Measurements from ENCODE around the gene CYB5B. TPM values are rescaled to one million over a fixed set of nuclear protein-coding genes. Genes with fewer than 3 reads are reported as not detected.

CYB5B gene
- total and polyA plus RNA-seq, 4 donors = 38.7 to 86.3 (median 45.8) TPM

- H3K9me3 ChIP-seq (ENCODE audit: control insufficient read depth in 4 of 4, low read length in 3 of 4) = no peaks in the 10 kb centered on the region
- no peak overlapping the region for H3K4me3 ChIP-seq (ENCODE audit: low read depth in 1 of 3, low read length in 3 of 3)
- H3K27me3 ChIP-seq (ENCODE audit: control insufficient read depth in 4 of 4, insufficient read depth in 4 of 4, low read length in 3 of 4) = no peaks in the 10 kb centered on the region
- no peak for TF ChIP-seq SP1 (IDR thresholded peaks at IDR 0.05)
- TF ChIP-seq EGR1 (IDR thresholded peaks at IDR 0.05; ENCODE audit: low read depth in 2 of 2) = no peak
- no peak for TF ChIP-seq GABPA (IDR thresholded peaks at IDR 0.05 in 1 of 2, conservative IDR thresholded peaks at IDR 0.05 in 1 of 2)
- no peak for TF ChIP-seq ZBTB33 (IDR thresholded peaks at IDR 0.05)
- no peak for TF ChIP-seq HNF4A (conservative IDR thresholded peaks at IDR 0.05)
- no peak for TF ChIP-seq YY1 (IDR thresholded peaks at IDR 0.05)
- no peak for TF ChIP-seq CTCF (IDR thresholded peaks at IDR 0.05; ENCODE audit: low read depth, low read length, missing input control)
- no peak for TF ChIP-seq NR2F2 (IDR thresholded peaks at IDR 0.05)
- TF ChIP-seq MAX (IDR thresholded peaks at IDR 0.05) = no peak
- no peak for TF ChIP-seq TAF1 (conservative IDR thresholded peaks at IDR 0.05)
- TF ChIP-seq RAD21 (IDR thresholded peaks at IDR 0.05) = no peak
- TF ChIP-seq JUND (IDR thresholded peaks at IDR 0.05) = no peak
- TF ChIP-seq RXRA (IDR thresholded peaks at IDR 0.05) = no peak
- TF ChIP-seq REST (IDR thresholded peaks at IDR 0.05) = no peak
- H3K36me3 ChIP-seq (ENCODE audit: control insufficient read depth in 4 of 4, insufficient read depth in 3 of 4, low read depth in 1 of 4, low read length in 3 of 4) = no peaks in the 10 kb centered on the region
- no peak overlapping the region for H3K27ac ChIP-seq (ENCODE audit: low read depth in 1 of 2, low read length in 2 of 2)
- H3K9ac ChIP-seq (ENCODE audit: low read depth in 1 of 2, low read length in 2 of 2) = no peak overlapping the region
- WGBS = 50% methylated on average over 4 of the region's 4 CpGs
- no peak for DNase-seq (ENCODE audit: low spot score)
- no peaks in the 10 kb centered on the region for H3K4me1 ChIP-seq (ENCODE audit: control insufficient read depth in 4 of 4, insufficient read depth in 4 of 4, low read length in 3 of 4)
Observed at GRCh38 chr16:69501956-69502745, 77.7 kb downstream of the CYB5B start.

- H3K4me1 ChIP-seq (ENCODE audit: control insufficient read depth in 4 of 4, insufficient read depth in 4 of 4, low read length in 3 of 4) = no peaks in the 10 kb centered on the region
- H3K9me3 ChIP-seq (ENCODE audit: control insufficient read depth in 4 of 4, low read length in 3 of 4) = no peaks in the 10 kb centered on the region
- H3K27ac ChIP-seq (ENCODE audit: low read depth in 1 of 2, low read length in 2 of 2) = no peak overlapping the region
- H3K4me3 ChIP-seq (ENCODE audit: low read depth in 1 of 3, low read length in 3 of 3) = no peak overlapping the region
- DNase-seq (ENCODE audit: low spot score) = no peak
- H3K36me3 ChIP-seq (ENCODE audit: control insufficient read depth in 4 of 4, insufficient read depth in 3 of 4, low read depth in 1 of 4, low read length in 3 of 4) = no peaks in the 10 kb centered on the region
- H3K9ac ChIP-seq (ENCODE audit: low read depth in 1 of 2, low read length in 2 of 2) = no peak overlapping the region
- 91% methylated on average over 4 of the region's 4 CpGs for WGBS
- H3K27me3 ChIP-seq (ENCODE audit: control insufficient read depth in 4 of 4, insufficient read depth in 4 of 4, low read length in 3 of 4) = no peaks in the 10 kb centered on the region
- TF ChIP-seq FOXA1 (IDR thresholded peaks at IDR 0.05) (no peak), FOXA2 (IDR thresholded peaks at IDR 0.05) (no peak), RAD21 (IDR thresholded peaks at IDR 0.05) (no peak), SP1 (IDR thresholded peaks at IDR 0.05) (no peak), ZBTB33 (IDR thresholded peaks at IDR 0.05) (no peak), TAF1 (conservative IDR thresholded peaks at IDR 0.05) (no peak), MAX (IDR thresholded peaks at IDR 0.05) (no peak), GABPA (IDR thresholded peaks at IDR 0.05 in 1 of 2, conservative IDR thresholded peaks at IDR 0.05 in 1 of 2) (no peak), CTCF (IDR thresholded peaks at IDR 0.05; ENCODE audit: low read depth, low read length, missing input control) (no peak), RXRA (IDR thresholded peaks at IDR 0.05) (no peak), HNF4G (IDR thresholded peaks at IDR 0.05) (no peak), NR2F2 (IDR thresholded peaks at IDR 0.05) (no peak), YY1 (IDR thresholded peaks at IDR 0.05) (no peak), JUND (IDR thresholded peaks at IDR 0.05) (no peak)
Observed at GRCh38 chr16:69503244-69503643, 78.8 kb downstream of the CYB5B start.

Data from liver (tissue), 9 donors.